ENCODE results near the gene MAP4K3. TPM values are rescaled to one million over a fixed set of nuclear protein-coding genes. Genes with fewer than 3 reads are reported as not detected.

The MAP4K3 gene
- total and polyA plus RNA-seq, 2 of the 8 experiments (the other 6 are each of a cell fraction or from before 2014, with no cell fraction given), result 11.4 to 63.0 TPM

DNA sequence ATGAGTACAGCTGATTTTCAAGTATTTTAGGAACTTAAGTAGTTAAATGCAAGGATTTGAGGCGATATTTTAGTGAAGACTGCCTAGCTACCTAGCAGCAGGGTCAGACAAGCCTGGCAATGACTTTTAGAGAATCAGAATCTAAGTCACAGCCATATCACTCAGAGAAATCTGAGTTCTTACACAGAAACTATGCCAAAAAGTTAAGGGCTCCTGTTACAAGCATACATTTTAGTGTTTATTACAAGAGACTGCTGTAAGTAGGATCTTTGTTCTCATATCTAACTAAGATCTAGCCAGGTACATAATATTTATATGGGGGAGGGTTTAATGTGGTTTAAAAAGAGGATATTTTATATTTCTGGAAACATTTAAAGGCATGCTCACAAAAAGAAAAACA is 37.5 kb downstream of the MAP4K3 start:
- Histone ChIP-seq H3K23me2 (ENCODE audit: low read depth, low read length) (no peaks in the 10 kb centered on the region), H3K36me3 (ENCODE audit: control insufficient read depth in 2 of 4, insufficient read depth in 4 of 4, low read length in 3 of 4) (no peaks in the 10 kb centered on the region; a peak in 1 of 8 replicates), H3K14ac (ENCODE audit: insufficient read length) (no peak overlapping the region), H3K79me1 (ENCODE audit: low read depth, low read length) (peaks cover 4% of the 10 kb centered on the region), H3K4ac (replicated peaks; ENCODE audit: insufficient read length, low read depth, low read length) (no peak overlapping the region), H3K27me3 (replicated peaks in 1 of 4; ENCODE audit: control insufficient read depth in 3 of 4, extremely low read depth in 1 of 4, insufficient read depth in 3 of 4, low read length in 3 of 4) (no peaks in the 10 kb centered on the region), H3K79me2 (ENCODE audit: control insufficient read depth in 1 of 2, insufficient read depth in 2 of 2, low read length in 2 of 2) (peaks cover 5 to 98% of the 10 kb centered on the region in 2 experiments; a peak in 3 of 4 replicates), H2BK20ac (ENCODE audit: low read length) (no peak overlapping the region), H2BK120ac (replicated peaks; ENCODE audit: low read depth, low read length) (no peak overlapping the region), H4K20me1 (replicated peaks in 1 of 2; ENCODE audit: control insufficient read depth in 1 of 2, insufficient read depth in 2 of 2, low read length in 2 of 2) (peaks cover 0 to 1% of the 10 kb centered on the region in 2 experiments), H2BK5ac (ENCODE audit: low read depth, low read length) (no peak overlapping the region), H3K9me3 (ENCODE audit: insufficient read depth in 2 of 2, low read depth in 1 of 2, low read length in 1 of 2) (no peaks in the 10 kb centered on the region), H3K23ac (ENCODE audit: insufficient read length) (no peak overlapping the region), H2AK5ac (ENCODE audit: low read depth, low read length) (no peak overlapping the region), H4K8ac (ENCODE audit: extremely low read depth, insufficient read depth, low read length) (no peak overlapping the region), H2BK15ac (ENCODE audit: low read length) (no peak overlapping the region), H3K27ac (ENCODE audit: low read depth, low read length) (no peak overlapping the region), H2AFZ (ENCODE audit: low read length) (no peak overlapping the region), H3K4me3 (ENCODE audit: extremely low read depth in 1 of 4, insufficient read depth in 2 of 4, low read depth in 3 of 4, low read length in 4 of 4) (no peak overlapping the region), H4K5ac (ENCODE audit: insufficient read length, low read depth, low read length) (no peak overlapping the region), H2BK12ac (ENCODE audit: low read depth, low read length) (no peak overlapping the region), H3K4me1 (replicated peaks in 1 of 4; ENCODE audit: control insufficient read depth in 3 of 4, insufficient read depth in 4 of 4, low read length in 3 of 4) (peaks cover 0 to 15% (median 5%) of the 10 kb centered on the region in 4 experiments; a peak in 5 of 7 replicates), H3K4me2 (ENCODE audit: insufficient read depth in 1 of 2, low read depth in 2 of 2, low read length in 2 of 2) (no peak overlapping the region), H3K18ac (ENCODE audit: extremely low read depth, low read length) (no peak overlapping the region), H3K56ac (replicated peaks; ENCODE audit: insufficient read length, low read depth, low read length) (no peak overlapping the region), H4K91ac (replicated peaks; ENCODE audit: insufficient read length, low read length) (no peak overlapping the region), H3K9ac (replicated peaks in 1 of 4; ENCODE audit: extremely low read depth in 1 of 4, low read depth in 3 of 4, low read length in 3 of 4) (no peak overlapping the region)
- WGBS, 2 experiments (ENCODE audit: extremely low coverage in 1 of 2, insufficient coverage in 1 of 2, insufficient read length in 1 of 2, insufficient replicate concordance in 2 of 2, low coverage in 1 of 2, low lambda C conversion rate in 2 of 2, missing lambda C conversion rate in 1 of 2), result 88% methylated on average over 1 of the region's 1 CpG; no CpG with 5 or more reads in 1 of the 2 experiments
- POLR2A ChIA-PET (ENCODE audit: partially characterized antibody), result no interaction called here
- CTCF ChIA-PET (ENCODE audit: partially characterized antibody), result interaction anchor here (0.8 to 1.7 kb wide), 3 partner anchors 23 to 331 kb away, joined by 3 to 5 read pairs (median 4); no protein-coding TSS in a partner anchor
- FAIRE-seq, result no peak
- no peak for DNase-seq (ENCODE audit: low read depth in 1 of 2, low spot score in 2 of 2)
- TF ChIP-seq, protein P1, sequence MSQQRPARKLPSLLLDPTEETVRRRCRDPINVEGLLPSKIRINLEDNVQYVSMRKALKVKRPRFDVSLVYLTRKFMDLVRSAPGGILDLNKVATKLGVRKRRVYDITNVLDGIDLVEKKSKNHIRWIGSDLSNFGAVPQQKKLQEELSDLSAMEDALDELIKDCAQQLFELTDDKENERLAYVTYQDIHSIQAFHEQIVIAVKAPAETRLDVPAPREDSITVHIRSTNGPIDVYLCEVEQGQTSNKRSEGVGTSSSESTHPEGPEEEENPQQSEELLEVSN (IDR thresholded peaks at IDR 0.05), result no peak
- no peak for TF ChIP-seq SRF (IDR thresholded peaks at IDR 0.05; ENCODE audit: low read depth, low read length)
- no peak for TF ChIP-seq KDM1A (IDR thresholded peaks at IDR 0.05; ENCODE audit: borderline replicate concordance, low read length)
- no peak for TF ChIP-seq POLR2AphosphoS5 (IDR thresholded peaks at IDR 0.05; ENCODE audit: low read depth, low read length)
- no peak for TF ChIP-seq SP1 (IDR thresholded peaks at IDR 0.05; ENCODE audit: low read depth, low read length)
- TF ChIP-seq SP4 (IDR thresholded peaks at IDR 0.05; ENCODE audit: low read length), result no peak
- TF ChIP-seq TAF7 (optimal IDR thresholded peaks at IDR 0.05; ENCODE audit: borderline replicate concordance, low read depth, low read length), result no peak
- TF ChIP-seq HDAC2 (IDR thresholded peaks at IDR 0.05; ENCODE audit: borderline replicate concordance in 1 of 2, low read depth in 2 of 2, low read length in 2 of 2), result no peak
- TF ChIP-seq, protein P2, sequence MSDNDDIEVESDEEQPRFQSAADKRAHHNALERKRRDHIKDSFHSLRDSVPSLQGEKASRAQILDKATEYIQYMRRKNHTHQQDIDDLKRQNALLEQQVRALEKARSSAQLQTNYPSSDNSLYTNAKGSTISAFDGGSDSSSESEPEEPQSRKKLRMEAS (IDR thresholded peaks at IDR 0.05), result no peak
- TF ChIP-seq CEBPB (IDR thresholded peaks at IDR 0.05; ENCODE audit: low read depth, low read length), result no peak
- TF ChIP-seq SUZ12 (IDR thresholded peaks at IDR 0.05; ENCODE audit: low read length), result no peak
- no peak for TF ChIP-seq BCL11A (IDR thresholded peaks at IDR 0.05; ENCODE audit: low read depth in 2 of 2, low read length in 2 of 2)
- no peak for TF ChIP-seq SIN3A (conservative IDR thresholded peaks at IDR 0.05 in 1 of 2, IDR thresholded peaks at IDR 0.05 in 1 of 2; ENCODE audit: low read depth in 1 of 2, low read length in 2 of 2)
